Epidermal melanocyte (primary cell): ENCODE measurements around the gene EML6.

ENCODE experiments used
- DNase-seq: peaks from one replicate; pipeline ENCODE4 v3.0.0; 2011; ENCODE audit warnings: low spot score; ENCODE audit not compliant: insufficient read length

The EML6 gene

GRCh38 chr2:54908591-54908990, 185.1 kb downstream of the EML6 start:
- DNase-seq = no peak

GRCh38 chr2:54909001-54909400, 185.5 kb downstream of the EML6 start:
- no peak for DNase-seq

GRCh38 chr2:54912305-54912704, 188.8 kb downstream of the EML6 start:
- no peak for DNase-seq

- DNase-seq = no peak
Measured at GRCh38 chr2:54912893-54913292, 189.4 kb downstream of the EML6 start.

- DNase-seq = no peak
Measured at GRCh38 chr2:54914637-54915036, 191.2 kb downstream of the EML6 start.

GRCh38 chr2:54915101-54915500, 191.6 kb downstream of the EML6 start:
- DNase-seq = no peak

- DNase-seq = no peak
Measured at GRCh38 chr2:54916637-54917036, 193.2 kb downstream of the EML6 start.

GRCh38 chr2:54918647-54919280, 195.3 kb downstream of the EML6 start:
- DNase-seq = no peak

- DNase-seq = no peak
Measured at GRCh38 chr2:54920660-54921059, 197.2 kb downstream of the EML6 start.

- DNase-seq = no peak
Measured at GRCh38 chr2:54924121-54924520, 200.7 kb downstream of the EML6 start.

- no peak for DNase-seq
Measured at GRCh38 chr2:54925022-54925421, 201.6 kb downstream of the EML6 start.

GRCh38 chr2:54927085-54927750, 203.8 kb downstream of the EML6 start:
- no peak for DNase-seq

GRCh38 chr2:54927751-54928615, 204.5 kb downstream of the EML6 start:
- DNase-seq = no peak

- DNase-seq = no peak
Measured at GRCh38 chr2:54928719-54929118, 205.3 kb downstream of the EML6 start.

GRCh38 chr2:54931473-54931872, 208.0 kb downstream of the EML6 start:
- no peak for DNase-seq

- DNase-seq = no peak
Measured at GRCh38 chr2:54935389-54935788, 211.9 kb downstream of the EML6 start.

GRCh38 chr2:54936766-54937165, 213.3 kb downstream of the EML6 start:
- DNase-seq = no peak

- no peak for DNase-seq
Measured at GRCh38 chr2:54939446-54940118, 216.1 kb downstream of the EML6 start.

GRCh38 chr2:54940723-54941122, 217.3 kb downstream of the EML6 start:
- no peak for DNase-seq

GRCh38 chr2:54941248-54941984, 218.0 kb downstream of the EML6 start:
- no peak for DNase-seq

GRCh38 chr2:54942373-54942772, 218.9 kb downstream of the EML6 start:
- no peak for DNase-seq
